Epithelial cell of prostate (primary cell): ENCODE measurements around the gene PRAC2.

Experiments
- DNase-seq: peaks from one replicate; pipeline ENCODE4 v3.0.0-alpha.2; 2011; ENCODE audit warnings: low read depth, low spot score
- H3K27ac ChIP-seq: fragments of 450-650 bp; 2 replicates; pipeline ENCODE4 v1.5.1; 2017; ENCODE audit warnings: mild to moderate bottlenecking

Gene PRAC2

DNA sequence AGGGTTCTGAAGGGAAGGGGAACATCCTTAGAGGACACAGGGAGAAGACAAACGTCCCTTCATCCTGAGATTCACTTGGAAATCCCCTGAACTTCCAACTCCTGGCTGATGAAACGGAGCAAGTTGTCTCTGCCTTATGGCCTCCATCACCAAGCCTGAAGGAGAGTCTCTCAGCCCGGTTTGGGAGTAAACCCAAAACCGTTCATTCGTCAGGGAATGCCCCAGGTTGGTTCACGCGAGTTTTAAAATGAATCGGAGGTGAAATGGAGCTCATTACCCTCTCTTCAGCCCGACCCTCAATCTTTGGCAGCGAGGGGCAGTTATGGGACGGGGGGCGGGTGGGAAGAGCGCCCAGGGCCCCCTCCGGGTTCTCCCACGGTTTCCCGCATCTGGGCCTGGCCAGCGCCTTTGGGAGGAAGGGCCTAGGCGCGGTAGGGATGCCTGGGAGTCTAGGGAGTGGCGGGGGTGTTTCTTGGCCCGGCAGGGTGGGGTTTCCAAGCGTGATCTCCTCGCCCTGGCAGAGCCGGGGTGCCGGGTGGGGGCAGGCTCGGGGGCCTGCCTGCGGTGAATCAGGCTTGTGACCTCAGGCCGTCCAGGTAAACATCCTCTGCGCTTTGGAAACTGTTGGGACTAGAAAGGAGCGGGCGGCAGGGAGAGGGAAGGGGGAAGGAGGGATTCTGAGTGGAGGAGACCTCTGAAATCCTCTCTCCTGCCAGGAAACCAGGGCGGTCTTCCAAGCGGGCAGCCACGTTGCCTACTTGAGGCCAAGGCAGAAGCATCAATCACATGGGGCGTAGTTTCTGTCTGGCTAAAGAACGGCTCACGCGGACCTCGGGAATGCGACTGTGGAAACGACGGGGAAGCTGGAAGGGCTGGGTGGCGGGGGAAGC is 29.7 kb downstream of the PRAC2 start:
- DNase-seq = no peak
- H3K27ac ChIP-seq = peak overlapping the region; percentile 47

DNA sequence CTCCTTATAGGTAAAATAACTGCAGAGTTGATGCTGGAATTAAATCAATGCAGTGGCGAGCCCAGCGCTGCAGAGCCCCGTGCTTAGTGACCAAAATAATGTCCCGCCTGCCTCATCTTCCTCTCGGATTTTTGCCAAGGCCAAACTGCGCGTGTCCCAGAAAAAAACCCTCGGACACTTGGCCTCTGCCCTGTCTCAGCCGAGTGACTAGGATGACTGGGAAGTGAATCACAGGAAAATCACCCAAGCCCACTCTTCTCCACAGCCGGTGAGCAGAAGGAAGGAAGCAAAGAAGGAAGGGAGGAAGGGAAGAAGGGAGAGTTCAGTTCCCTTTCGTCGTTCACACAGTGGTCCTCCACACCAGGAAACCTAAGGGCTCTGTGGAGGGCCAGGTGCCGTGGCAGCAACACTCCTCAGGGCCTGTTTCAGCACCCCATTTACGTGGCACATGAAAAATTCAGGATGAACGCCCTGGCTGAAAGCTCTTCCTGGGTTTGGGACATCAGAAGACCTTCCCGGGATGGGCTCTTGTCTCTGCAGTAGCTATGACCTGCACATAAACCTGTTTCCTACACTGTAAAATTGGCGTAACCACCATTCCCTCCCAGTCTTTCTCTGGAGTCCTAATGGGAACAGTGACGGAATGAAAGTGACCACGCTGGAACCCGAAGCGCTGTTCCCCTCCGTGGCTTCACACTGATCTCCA is 31.0 kb downstream of the PRAC2 start:
- DNase-seq = no peak

DNA sequence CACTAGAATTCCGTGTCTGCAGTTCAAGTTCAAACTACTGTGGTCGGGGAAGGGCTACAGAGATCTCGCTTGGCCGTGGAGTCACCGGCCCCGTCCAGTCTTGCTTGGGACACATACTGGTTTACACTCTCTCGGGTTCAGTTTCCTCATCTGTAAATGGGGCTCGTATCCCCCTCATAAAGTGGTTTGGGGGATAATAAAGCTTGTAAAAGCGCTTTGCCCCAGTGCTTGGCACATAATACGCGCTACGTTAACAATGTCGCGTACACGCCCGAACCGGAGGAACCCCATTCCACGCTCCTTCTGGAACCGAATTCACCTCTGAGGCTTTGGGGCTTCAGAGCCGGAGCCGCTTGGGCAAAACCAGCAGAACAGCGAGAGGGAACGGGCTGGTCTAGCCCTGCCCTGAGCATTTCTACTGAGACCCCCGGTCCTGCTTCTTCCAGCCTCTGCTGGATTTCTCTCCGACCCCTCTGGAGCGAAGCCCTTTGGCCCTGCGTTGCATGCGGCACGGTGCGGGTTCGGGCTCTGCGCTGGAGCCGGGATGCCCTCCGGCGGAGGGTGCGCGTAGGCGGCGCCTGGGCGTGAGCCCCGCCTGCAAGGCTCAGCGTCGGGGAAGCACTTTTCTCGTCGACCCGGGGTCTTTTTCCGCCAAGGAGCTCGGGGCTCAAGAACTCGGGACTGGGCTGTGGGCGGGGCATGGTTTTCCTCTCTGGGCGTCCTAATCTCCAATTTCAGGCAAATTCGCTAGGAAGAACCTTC is 31.7 kb downstream of the PRAC2 start:
- H3K27ac ChIP-seq = no peak overlapping the region
- no peak for DNase-seq

More for the DNA sequence above, 31.0 kb downstream of the PRAC2 start:
- H3K27ac ChIP-seq = peak overlapping the region; percentile 47

GRCh38 chr17:48755356-48755755 is 32.4 kb downstream of the PRAC2 start:
- no peak overlapping the region for H3K27ac ChIP-seq
- DNase-seq = no peak

GRCh38 chr17:48756830-48757251 is 33.9 kb downstream of the PRAC2 start:
- H3K27ac ChIP-seq = no peak overlapping the region
- DNase-seq = no peak

- no peak overlapping the region for H3K27ac ChIP-seq
- no peak for DNase-seq
Observed at GRCh38 chr17:48757524-48757961, 34.6 kb downstream of the PRAC2 start.

- no peak overlapping the region for H3K27ac ChIP-seq
- no peak for DNase-seq
Observed at GRCh38 chr17:48759288-48759687, 36.3 kb downstream of the PRAC2 start.

- no peak for DNase-seq
- no peak overlapping the region for H3K27ac ChIP-seq
Observed at GRCh38 chr17:48760411-48760810, 37.4 kb downstream of the PRAC2 start.

DNA sequence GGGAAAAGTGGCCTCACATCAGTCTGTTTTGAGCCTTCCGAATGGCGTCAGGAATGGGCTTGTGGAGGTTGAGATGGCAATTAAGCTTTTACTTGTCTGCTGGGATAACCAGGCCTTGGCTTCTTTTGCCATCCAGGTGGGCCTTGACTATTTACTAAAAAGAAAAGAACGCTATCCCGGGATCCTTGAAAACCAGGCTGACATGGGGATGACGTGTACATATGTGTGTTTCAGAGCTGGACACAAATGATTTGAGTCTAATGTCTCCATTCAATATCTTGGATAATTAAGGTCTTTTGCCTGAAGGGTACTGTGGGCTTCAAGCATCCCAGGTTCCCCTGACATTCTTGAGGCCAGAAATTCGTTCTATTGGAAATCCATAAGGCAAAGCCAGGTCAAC is 38.1 kb downstream of the PRAC2 start:
- no peak for DNase-seq
- no peak overlapping the region for H3K27ac ChIP-seq

DNA sequence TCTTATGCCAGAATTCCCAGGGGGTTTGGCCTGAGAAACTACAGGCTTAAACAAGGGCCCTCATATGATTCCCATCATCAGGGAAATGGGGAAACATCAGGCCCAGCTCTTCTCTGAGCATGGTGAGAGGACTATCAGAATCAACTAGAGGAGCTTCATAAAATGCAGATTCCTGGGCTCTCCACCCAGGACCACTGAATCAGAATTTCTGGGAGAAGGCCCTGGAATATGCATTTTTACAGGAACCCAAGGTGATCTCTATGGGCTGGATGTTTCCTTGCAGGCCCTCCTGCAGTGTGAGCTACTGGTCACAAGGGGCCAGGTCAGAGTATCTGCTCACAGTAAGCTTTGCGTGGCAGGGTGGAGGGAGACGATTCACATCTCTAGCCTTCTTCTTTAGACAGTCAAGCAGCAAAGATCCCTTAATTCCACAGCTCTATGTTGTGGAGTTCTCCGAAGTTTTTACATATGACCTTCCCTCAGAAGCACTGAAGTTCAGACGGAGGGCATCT is 44.3 kb downstream of the PRAC2 start:
- DNase-seq = no peak
- H3K27ac ChIP-seq = no peak overlapping the region

- DNase-seq = no peak
- H3K27ac ChIP-seq = no peak overlapping the region
Observed at GRCh38 chr17:48769009-48769675, 46.2 kb downstream of the PRAC2 start.

GRCh38 chr17:48770954-48771353 is 48.0 kb downstream of the PRAC2 start:
- no peak for DNase-seq
- H3K27ac ChIP-seq = no peak overlapping the region

DNA sequence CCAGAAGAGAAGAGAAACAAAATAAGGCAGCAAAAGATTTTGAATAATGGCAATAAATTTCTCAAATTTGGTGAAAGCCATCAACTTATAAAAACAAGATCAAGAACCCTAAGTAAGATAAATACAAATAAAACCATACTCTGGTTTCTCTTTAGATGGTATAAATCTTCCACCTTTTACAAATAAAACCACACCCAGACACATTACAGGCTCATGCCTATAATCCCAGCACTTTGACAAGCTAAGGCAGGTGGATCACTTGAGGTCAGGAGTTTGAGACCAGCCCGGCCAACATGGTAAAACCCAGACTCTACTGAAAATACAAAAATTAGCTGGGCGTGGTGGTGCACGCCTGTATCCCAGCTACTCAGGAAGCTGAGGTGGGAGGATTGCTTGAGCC is 50.3 kb downstream of the PRAC2 start:
- DNase-seq = no peak
- H3K27ac ChIP-seq = no peak overlapping the region
